HepG2 (cell line): ENCODE data around the gene PCSK6. TPM values are rescaled to one million over a fixed set of nuclear protein-coding genes. Genes with fewer than 3 reads are reported as not detected.

Experiments
- ATF3 ChIP-seq: sonication (generic); formaldehyde crosslinking; IDR thresholded peaks from 2 replicates; pipeline ENCODE4 v1.4.0; 2020; ENCODE audit warnings: missing genetic modification reagents
- CENPBD1 ChIP-seq: sonication (generic); formaldehyde crosslinking; IDR thresholded peaks from 2 replicates; pipeline ENCODE4 v1.8.0; 2022; ENCODE audit warnings: missing genetic modification reagents, low read depth, mild to moderate bottlenecking, borderline replicate concordance
- CSRNP2 ChIP-seq: sonication (generic); formaldehyde crosslinking; conservative IDR thresholded peaks from 2 replicates; pipeline ENCODE4 v1.8.0; 2022; ENCODE audit warnings: low read depth, missing genetic modification reagents
- FOSL2 ChIP-seq: sonication (generic); formaldehyde crosslinking; IDR thresholded peaks from 2 replicates; pipeline ENCODE4 v1.4.0; 2020; ENCODE audit warnings: missing genetic modification reagents
- HNF1A ChIP-seq, 2 experiments: sonication (generic) in 1 of 2; formaldehyde crosslinking in 1 of 2; IDR thresholded peaks; 2 replicates each; pipeline versions ENCODE4 v1.4.0 to v1.6.1; 2016 to 2020; ENCODE audit warnings: borderline replicate concordance in 1 of 2, low read depth in 1 of 2, mild to moderate bottlenecking in 1 of 2, missing genetic modification reagents in 1 of 2
- KAT2B ChIP-seq: fragments of 150-350 bp; IDR thresholded peaks from 2 replicates; pipeline ENCODE4 v1.6.1; 2014; ENCODE audit warnings: low read depth, low read length, borderline replicate concordance
- MTF1 ChIP-seq: sonication (generic); formaldehyde crosslinking; IDR thresholded peaks from 2 replicates; pipeline ENCODE4 v1.5.0; 2020; ENCODE audit warnings: missing genetic modification reagents
- NRL ChIP-seq: sonication (generic); formaldehyde crosslinking; IDR thresholded peaks from 2 replicates; pipeline ENCODE4 v1.5.0; 2020; ENCODE audit warnings: missing genetic modification reagents, mild to moderate bottlenecking, moderate library complexity, borderline replicate concordance
- RCOR2 ChIP-seq: IDR thresholded peaks from 2 replicates; pipeline ENCODE4 v1.6.1; 2016; ENCODE audit warnings: missing biosample characterization, missing genetic modification reagents
- RORA ChIP-seq: sonication (generic); formaldehyde crosslinking; IDR thresholded peaks from 2 replicates; pipeline ENCODE4 v1.5.0; 2020; ENCODE audit warnings: mild to moderate bottlenecking, missing genetic modification reagents, moderate library complexity
- SMAD1 ChIP-seq: sonication (generic); formaldehyde crosslinking; IDR thresholded peaks from 2 replicates; pipeline ENCODE4 v1.4.0; 2020; ENCODE audit warnings: missing genetic modification reagents, low read depth, mild to moderate bottlenecking, borderline replicate concordance
- SSRP1 ChIP-seq: IDR thresholded peaks from 2 replicates; pipeline ENCODE4 v1.6.1; 2016; ENCODE audit warnings: control low read depth
- TERF1 ChIP-seq: sonication (generic); formaldehyde crosslinking; IDR thresholded peaks from 2 replicates; pipeline ENCODE4 v1.8.0; 2022; ENCODE audit warnings: mild to moderate bottlenecking, missing genetic modification reagents, moderate library complexity
- TOE1 ChIP-seq: sonication (generic); formaldehyde crosslinking; IDR thresholded peaks from 2 replicates; pipeline ENCODE4 v1.4.0; 2020; ENCODE audit warnings: mild to moderate bottlenecking, missing genetic modification reagents
- WIZ ChIP-seq: sonication (generic); formaldehyde crosslinking; IDR thresholded peaks from 2 replicates; pipeline ENCODE4 v1.5.1; 2020; ENCODE audit warnings: mild to moderate bottlenecking, missing genetic modification reagents
- ZNF260 ChIP-seq: sonication (generic); formaldehyde crosslinking; IDR thresholded peaks from 2 replicates; pipeline ENCODE4 v1.4.0; 2020; ENCODE audit warnings: missing genetic modification reagents, low read depth, mild to moderate bottlenecking, borderline replicate concordance
- ZNF343 ChIP-seq: sonication (generic); formaldehyde crosslinking; IDR thresholded peaks from 2 replicates; pipeline ENCODE4 v1.4.0; 2020; ENCODE audit warnings: mild to moderate bottlenecking, missing genetic modification reagents
- ZNF513 ChIP-seq: sonication (generic); formaldehyde crosslinking; conservative IDR thresholded peaks from 2 replicates; pipeline ENCODE4 v1.5.0; 2020; ENCODE audit warnings: missing genetic modification reagents
- polyA plus RNA-seq, 8 experiments: library from polyadenylated mRNA; depleted of rRNA in 3 of 8; stranded (reverse) in 7 of 8; unstranded in 1 of 8; fragments of >200 nt; fragmentation: Illumina TruSeq in 4 of 8; extraction: Trizol in 4 of 8; gene quantifications; 2 replicates each; pipeline versions ENCODE4 v1.2.1 to v1.2.3, GENCODE V29; 2011 to 2016; ENCODE audit warnings: low read depth in 4 of 8, missing spikeins in 1 of 8, mixed read lengths in 1 of 8; ENCODE audit not compliant: insufficient read depth in 1 of 8
- total RNA-seq, 5 experiments: library from RNA; depleted of rRNA; stranded (reverse); fragments of >200 nt; fragmentation: Illumina TruSeq; extraction: Trizol; gene quantifications; 2 replicates each; pipeline ENCODE4 v1.2.3, GENCODE V29; 2016; ENCODE audit warnings: low read depth in 1 of 5

PCSK6 gene
- total and polyA plus RNA-seq, 2 of the 13 experiments (the other 11 are each of a cell fraction or from before 2014, with no cell fraction given), result 56.5 to 155 TPM

GRCh38 chr15:101445562-101446517, 43.7 kb downstream of the PCSK6 start (continued):
- TF ChIP-seq MTF1 (CRISPR knock-in tag) (no peak), ATF3 (CRISPR knock-in tag) (peak; percentile 79), TOE1 (CRISPR knock-in tag) (no peak), NRL (CRISPR knock-in tag) (peak; percentile 53; the same call in 1 of the 2 replicates), CENPBD1 (CRISPR knock-in tag) (no peak), RORA (CRISPR knock-in tag) (no peak), CSRNP2 (CRISPR knock-in tag) (no peak), ZNF260 (CRISPR knock-in tag) (no peak), ZNF343 (CRISPR knock-in tag) (no peak), ZNF513 (no peak), WIZ (CRISPR knock-in tag) (no peak), SMAD1 (CRISPR knock-in tag) (no peak), KAT2B (no peak), RCOR2 (CRISPR knock-in tag) (peak; percentile 74; the same call in 1 of the 2 replicates), FOSL2 (CRISPR knock-in tag) (peak; percentile 87), HNF1A (IDR thresholded peaks at IDR 0.05; ENCODE audit: low read depth) (0 out of 2 replicates have a peak, but pooled peaks have one; percentile 40), HNF1A (CRISPR knock-in tag; IDR thresholded peaks at IDR 0.05; ENCODE audit: borderline replicate concordance) (peak; percentile 63; the same call in 1 of the 2 replicates), TERF1 (CRISPR knock-in tag) (no peak), SSRP1 (no peak)
